ENCODE data around the gene UBL4B. TPM values are rescaled to one million over a fixed set of nuclear protein-coding genes. Genes with fewer than 3 reads are reported as not detected.

The UBL4B gene
- total RNA-seq, 1 experiment from 2014 or later, result not detected

- TF ChIP-seq, protein P1, sequence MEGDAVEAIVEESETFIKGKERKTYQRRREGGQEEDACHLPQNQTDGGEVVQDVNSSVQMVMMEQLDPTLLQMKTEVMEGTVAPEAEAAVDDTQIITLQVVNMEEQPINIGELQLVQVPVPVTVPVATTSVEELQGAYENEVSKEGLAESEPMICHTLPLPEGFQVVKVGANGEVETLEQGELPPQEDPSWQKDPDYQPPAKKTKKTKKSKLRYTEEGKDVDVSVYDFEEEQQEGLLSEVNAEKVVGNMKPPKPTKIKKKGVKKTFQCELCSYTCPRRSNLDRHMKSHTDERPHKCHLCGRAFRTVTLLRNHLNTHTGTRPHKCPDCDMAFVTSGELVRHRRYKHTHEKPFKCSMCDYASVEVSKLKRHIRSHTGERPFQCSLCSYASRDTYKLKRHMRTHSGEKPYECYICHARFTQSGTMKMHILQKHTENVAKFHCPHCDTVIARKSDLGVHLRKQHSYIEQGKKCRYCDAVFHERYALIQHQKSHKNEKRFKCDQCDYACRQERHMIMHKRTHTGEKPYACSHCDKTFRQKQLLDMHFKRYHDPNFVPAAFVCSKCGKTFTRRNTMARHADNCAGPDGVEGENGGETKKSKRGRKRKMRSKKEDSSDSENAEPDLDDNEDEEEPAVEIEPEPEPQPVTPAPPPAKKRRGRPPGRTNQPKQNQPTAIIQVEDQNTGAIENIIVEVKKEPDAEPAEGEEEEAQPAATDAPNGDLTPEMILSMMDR (conservative IDR thresholded peaks at IDR 0.05), result no peak
- Histone ChIP-seq H2BK12ac (ENCODE audit: insufficient read length, low read depth, low read length) (no peak overlapping the region), H3K56ac (ENCODE audit: insufficient read length, low read depth, low read length) (no peak overlapping the region), H3K4me1 (ENCODE audit: insufficient read depth, low read length) (no peaks in the 10 kb centered on the region), H3T11ph (ENCODE audit: low read length) (no peak overlapping the region), H4K5ac (ENCODE audit: insufficient read length, low read depth, low read length) (no peak overlapping the region), H3K23me2 (ENCODE audit: insufficient read length, low read depth, low read length, poor library complexity, severe bottlenecking) (no peaks in the 10 kb centered on the region), H3K4me2 (ENCODE audit: insufficient read depth, insufficient read length, low read length) (no peak overlapping the region), H3K4ac (ENCODE audit: low read depth, low read length) (no peak overlapping the region), H3K18ac (ENCODE audit: insufficient read length, low read depth, low read length) (no peak overlapping the region), H3K27ac (ENCODE audit: insufficient read length, low read depth, low read length) (no peak overlapping the region), H2BK5ac (ENCODE audit: insufficient read length, low read length) (no peak overlapping the region), H2AFZ (ENCODE audit: low read length) (no peak overlapping the region), H3K9me3 (ENCODE audit: control insufficient read depth, low read depth, low read length) (no peaks in the 10 kb centered on the region), H3K14ac (ENCODE audit: insufficient read depth, low read length) (no peak overlapping the region), H4K91ac (ENCODE audit: insufficient read length, low read depth, low read length) (no peak overlapping the region), H3K23ac (ENCODE audit: insufficient read length, low read depth, low read length) (no peak overlapping the region), H3K27me3 (ENCODE audit: insufficient read depth, low read length) (no peaks in the 10 kb centered on the region), H3K9ac (ENCODE audit: extremely low read depth, insufficient read length, low read length) (no peak overlapping the region), H4K20me1 (ENCODE audit: control insufficient read depth, insufficient read depth, insufficient read length) (no peaks in the 10 kb centered on the region), H2BK15ac (ENCODE audit: low read depth, low read length) (no peak overlapping the region), H3K79me1 (ENCODE audit: insufficient read depth, low read depth, low read length, poor library complexity, severe bottlenecking) (no peaks in the 10 kb centered on the region), H3K79me2 (ENCODE audit: insufficient read depth, low read length) (no peaks in the 10 kb centered on the region), H2BK20ac (ENCODE audit: low read depth, low read length, poor library complexity, severe bottlenecking) (no peak overlapping the region), H4K8ac (replicated peaks; ENCODE audit: insufficient read length, low read depth, low read length) (no peak overlapping the region), H2BK120ac (ENCODE audit: low read depth, low read length, poor library complexity, severe bottlenecking) (no peak overlapping the region), H2AK5ac (ENCODE audit: insufficient read length, low read length) (no peak overlapping the region)
- WGBS (ENCODE audit: extremely low coverage, insufficient read length, low lambda C conversion rate), result no CpG with 5 or more reads among the region's 9 CpGs
- peaks cover 0 to 5% of the 10 kb centered on the region in 2 experiments; a peak in 1 of 4 replicates for H3K4me1 Mint-ChIP-seq
- peak overlapping the region in 1 of 3 experiments; percentile 28; a peak in 1 of 7 replicates for H3K27ac Mint-ChIP-seq
- no peak for DNase-seq
- peaks cover 0 to 2% of the 10 kb centered on the region in 2 experiments; a peak in 1 of 5 replicates for H3K9me3 Mint-ChIP-seq
- no peak overlapping the region for H3K4me3 Mint-ChIP-seq
- H3K36me3 Mint-ChIP-seq (ENCODE audit: insufficient read depth in 1 of 3, low read depth in 3 of 3), result no peaks in the 10 kb centered on the region; a peak in 1 of 7 replicates
- H3K27me3 Mint-ChIP-seq (ENCODE audit: low read depth), result peaks cover 26% of the 10 kb centered on the region
Observed at GRCh38 chr1:110098222-110099026, 13.8 kb upstream of the UBL4B start.
